Transverse colon (tissue), 4 donors: ENCODE results near the gene ZNF275. TPM values are rescaled to one million over a fixed set of nuclear protein-coding genes. Genes with fewer than 3 reads are reported as not detected.

Experiments used
- DNase-seq: peaks from one replicate; pipeline ENCODE4 v3.0.0-alpha.2; 2019
- H3K27ac ChIP-seq, 4 donors: fragments of 200-600 bp; sonication (generic); 2 replicates each; pipeline ENCODE4 v1.5.1; 2016 to 2018; ENCODE audit warnings: inconsistent platforms in 4 of 4
- H3K27me3 ChIP-seq: fragments of 200-600 bp; sonication (generic); 2 replicates; pipeline ENCODE4 v1.5.1; 2017; ENCODE audit warnings: inconsistent platforms
- H3K36me3 ChIP-seq, 4 donors: fragments of 200-600 bp; sonication (generic); 2 replicates each; pipeline ENCODE4 v1.5.1; 2017 to 2019; ENCODE audit warnings: inconsistent platforms in 4 of 4
- H3K4me1 ChIP-seq, 4 donors: fragments of 200-600 bp; sonication (generic); 2 replicates each; pipeline ENCODE4 v1.5.1; 2017 to 2020; ENCODE audit warnings: inconsistent platforms in 4 of 4
- H3K4me3 ChIP-seq, 4 donors: fragments of 200-600 bp; sonication (generic); 1 replicate in 1 of 4; 2 replicates in 3 of 4; pipeline versions ENCODE4 v1.5.1 to v1.6.1; 2017 to 2019; ENCODE audit warnings: inconsistent platforms in 4 of 4
- H3K9me3 ChIP-seq, 2 donors: fragments of 200-600 bp; sonication (generic); 2 replicates each; pipeline ENCODE4 v1.5.1; 2017 to 2019; ENCODE audit warnings: inconsistent platforms in 2 of 2
- CTCF ChIP-seq, 5 experiments: fragments of 200-600 bp in 3 of 5; fragments of 450-650 bp in 2 of 5; sonication (generic) in 3 of 5; IDR thresholded peaks; 1 replicate in 2 of 5; 2 replicates in 3 of 5; pipeline ENCODE4 v1.5.1; 2016 to 2017; ENCODE audit warnings: antibody characterized with exemption in 5 of 5, inconsistent platforms in 3 of 5, mild to moderate bottlenecking in 2 of 5, moderate library complexity in 1 of 5
- EP300 ChIP-seq: sonication (generic); formaldehyde crosslinking; IDR thresholded peaks from one replicate; pipeline ENCODE4 v1.6.1; 2017; ENCODE audit warnings: antibody characterized with exemption, low read depth
- POLR2A ChIP-seq: fragments of 450-650 bp; IDR thresholded peaks from one replicate; pipeline ENCODE4 v1.6.1; 2016; ENCODE audit warnings: antibody characterized with exemption, mild to moderate bottlenecking, moderate library complexity
- POLR2AphosphoS5 ChIP-seq, 3 donors: sonication (generic); formaldehyde crosslinking; IDR thresholded peaks; one replicate each; pipeline ENCODE4 v1.6.1; 2016; ENCODE audit warnings: antibody characterized with exemption in 3 of 3
- WGBS, 2 donors: methylation state at CpG; one replicate each; pipeline ENCODE4 v1.1.5; 2018; ENCODE audit warnings: low coverage in 1 of 2; 5-methylcytosine and 5-hydroxymethylcytosine counted together
- in situ Hi-C, 4 donors: fragments of 200-750 bp; cut with MboI; loops; one replicate each; pipeline versions ENCODE4 v1.15.0 to v1.15.1; 2017; ENCODE audit warnings: low sequenced_read_pairs in 3 of 4, low pct_ligation_motif_present in 1 of 4, low pct_unique_long_range_greater_than_20kb in 1 of 4
- intact Hi-C: fragments of 100-400 bp; cut with DNase I; formaldehyde crosslinking; loops from one replicate; pipeline ENCODE4 v1.15.1; 2023; ENCODE audit warnings: low total_unique reads
- total RNA-seq, 4 donors: library from RNA; depleted of rRNA; stranded (reverse); fragments of >200 nt; gene quantifications; one replicate each; pipeline ENCODE4 v1.1.0, GENCODE V29; 2016

The ZNF275 gene
- total RNA-seq, 4 donors from 2014 or later: 5.6 to 8.8 (median 7.1) TPM

GRCh38 chrX:153340111-153340510 lies 6.2 kb downstream of the ZNF275 start:
- no peaks in the 10 kb centered on the region for H3K9me3 ChIP-seq
- no peaks in the 10 kb centered on the region for H3K27me3 ChIP-seq
- no peak for DNase-seq
- in situ Hi-C loops: no loop called here
- H3K4me1 ChIP-seq: peaks cover 0 to 5% (median 0%) of the 10 kb centered on the region in 4 donors
- no peak for TF ChIP-seq POLR2A
- TF ChIP-seq POLR2AphosphoS5 (IDR thresholded peaks at IDR 0.05): no peak
- no peak for TF ChIP-seq EP300
- TF ChIP-seq CTCF (IDR thresholded peaks at IDR 0.05): no peak
- WGBS, 2 donors: 87 to 100% methylated on average over 1 to 5 of the region's 6 CpGs
- no peak overlapping the region for H3K27ac ChIP-seq
- H3K4me3 ChIP-seq: no peak overlapping the region
- intact Hi-C loops: no loop called here
- H3K36me3 ChIP-seq: no peaks in the 10 kb centered on the region

- Histone ChIP-seq H3K27ac (no peak overlapping the region), H3K27me3 (no peaks in the 10 kb centered on the region), H3K4me1 (no peaks in the 10 kb centered on the region), H3K4me3 (no peak overlapping the region), H3K36me3 (peaks cover 0 to 5% (median 0%) of the 10 kb centered on the region in 4 donors), H3K9me3 (no peaks in the 10 kb centered on the region)
- no peak for TF ChIP-seq EP300
- TF ChIP-seq CTCF (IDR thresholded peaks at IDR 0.05): no peak
- no peak for TF ChIP-seq POLR2A
- TF ChIP-seq POLR2AphosphoS5 (IDR thresholded peaks at IDR 0.05): no peak
- 87 to 88% methylated on average over 3 to 9 of the region's 9 CpGs for WGBS, 2 donors
- no peak for DNase-seq
- in situ Hi-C loops (no loop called here), intact Hi-C loops (no loop called here)
Measured at GRCh38 chrX:153342762-153343558, 9.0 kb downstream of the ZNF275 start.

- H3K27me3 ChIP-seq: no peaks in the 10 kb centered on the region
- TF ChIP-seq EP300 (no peak), POLR2AphosphoS5 (IDR thresholded peaks at IDR 0.05) (no peak), POLR2A (no peak), CTCF (IDR thresholded peaks at IDR 0.05) (no peak)
- peaks cover 0 to 5% (median 0%) of the 10 kb centered on the region in 4 donors for H3K36me3 ChIP-seq
- no peak overlapping the region for H3K27ac ChIP-seq
- 67 to 75% methylated on average over 1 to 2 of the region's 2 CpGs for WGBS, 2 donors
- no peaks in the 10 kb centered on the region for H3K9me3 ChIP-seq
- H3K4me1 ChIP-seq: no peaks in the 10 kb centered on the region
- no peak overlapping the region for H3K4me3 ChIP-seq
- in situ Hi-C loops: no loop called here
- intact Hi-C loops: no loop called here
- DNase-seq: no peak
Measured at GRCh38 chrX:153343674-153344073, 9.7 kb downstream of the ZNF275 start.

GRCh38 chrX:153347530-153347929 lies 13.6 kb downstream of the ZNF275 start:
- H3K9me3 ChIP-seq: no peaks in the 10 kb centered on the region
- TF ChIP-seq EP300: no peak
- TF ChIP-seq POLR2A: no peak
- no peak for TF ChIP-seq POLR2AphosphoS5 (IDR thresholded peaks at IDR 0.05)
- no peak for TF ChIP-seq CTCF (IDR thresholded peaks at IDR 0.05)
- no peaks in the 10 kb centered on the region for H3K27me3 ChIP-seq
- WGBS, 2 donors: 96% methylated on average over 35 of the region's 38 CpGs; no CpG with 5 or more reads in 1 of the 2 donors
- no peak overlapping the region for H3K4me3 ChIP-seq
- no peak for DNase-seq
- no peaks in the 10 kb centered on the region for H3K4me1 ChIP-seq
- in situ Hi-C loops: no loop called here
- H3K36me3 ChIP-seq: peaks cover 0 to 5% (median 0%) of the 10 kb centered on the region in 4 donors
- intact Hi-C loops: no loop called here
- H3K27ac ChIP-seq: no peak overlapping the region
